ENCODE measurements around the gene HSBP1L1.

Gene HSBP1L1

DNA sequence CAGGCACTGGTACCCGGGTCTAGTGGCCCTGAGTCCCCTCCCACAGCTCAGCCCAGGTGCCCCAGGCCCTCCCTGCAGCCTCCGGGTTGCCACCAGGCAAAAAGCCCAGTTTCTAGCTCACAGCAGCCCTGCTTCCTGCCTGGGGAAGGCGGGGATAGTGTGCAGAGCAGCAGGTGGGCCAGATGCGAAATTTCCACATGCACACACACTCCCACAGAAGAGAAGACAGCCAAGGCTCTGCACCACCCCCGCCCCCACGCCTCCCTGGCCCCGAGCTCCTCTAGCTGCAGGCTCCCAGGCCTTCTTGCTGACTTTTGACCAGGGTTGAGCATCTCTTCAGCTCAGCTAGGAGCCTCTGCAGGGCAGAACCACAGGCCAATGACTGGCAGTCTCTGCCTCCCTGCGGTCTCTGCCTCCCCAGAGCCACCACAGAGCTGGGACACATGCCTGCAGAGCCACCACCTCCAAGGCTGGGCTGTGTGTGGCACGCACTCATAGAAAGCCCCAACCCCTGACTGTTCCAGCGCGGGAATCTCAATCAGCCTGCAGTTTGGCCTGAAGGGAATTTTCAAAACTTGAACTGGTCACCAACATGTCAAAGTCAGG is 20.2 kb upstream of the HSBP1L1 start:
- FAIRE-seq: no peak
- no peak for DNase-seq (ENCODE audit: insufficient read length, low spot score)

GRCh38 chr18:79944746-79945117 is 19.7 kb upstream of the HSBP1L1 start:
- FAIRE-seq (no peak), DNase-seq (ENCODE audit: insufficient read length, low spot score) (no peak)

DNA sequence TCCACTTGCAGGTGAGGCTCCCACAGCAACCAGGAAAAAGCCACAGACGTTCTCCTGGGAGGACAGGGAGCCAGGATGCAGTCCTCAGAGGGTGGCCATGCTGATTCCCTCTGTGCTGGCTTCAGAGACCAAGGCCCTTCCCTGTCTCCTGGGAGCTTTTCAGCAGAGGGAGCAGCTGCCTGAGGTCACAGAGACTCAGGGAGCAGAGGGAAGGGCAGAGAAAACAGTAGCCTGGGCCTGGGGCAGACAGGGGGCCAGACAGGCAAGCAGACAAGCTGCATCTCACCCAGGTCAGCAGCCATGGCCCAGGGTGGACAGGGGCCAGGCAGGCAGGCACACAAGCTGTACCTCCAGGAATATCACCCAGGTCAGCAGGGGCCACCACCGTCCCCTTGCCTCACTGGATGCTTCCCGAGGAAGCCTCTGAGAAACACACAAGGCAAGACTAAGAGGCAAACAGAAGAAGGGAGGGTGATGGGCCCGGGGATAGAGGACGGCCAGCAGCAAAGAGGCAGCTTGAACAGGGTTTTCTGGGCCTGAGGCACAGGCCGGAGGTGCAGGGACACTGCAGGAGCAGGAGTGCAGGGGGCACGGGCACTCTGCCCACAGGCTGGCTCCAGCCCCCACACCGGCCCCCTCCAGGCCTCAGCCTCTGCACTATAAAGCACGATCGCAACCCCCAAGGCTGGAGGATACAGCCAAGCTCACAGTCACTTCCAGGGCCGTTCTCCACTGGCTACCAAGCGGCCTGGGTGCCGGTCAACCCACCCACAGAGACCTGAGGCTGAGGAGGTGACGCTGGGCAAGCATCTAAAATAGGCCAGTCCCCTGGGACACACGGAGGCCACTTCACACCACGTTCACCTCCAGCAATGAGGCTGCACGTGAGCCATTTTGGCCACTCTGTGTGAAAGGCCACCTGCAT is 19.1 kb upstream of the HSBP1L1 start:
- FAIRE-seq (no peak), DNase-seq (ENCODE audit: insufficient read length, low spot score) (no peak)

- no peak for FAIRE-seq
These were observed 17.2 kb upstream of the HSBP1L1 start for GRCh38 chr18:79947054-79947755.

GRCh38 chr18:79947881-79948610 is 16.4 kb upstream of the HSBP1L1 start:
- FAIRE-seq (no peak), DNase-seq (ENCODE audit: insufficient read length, low spot score) (no peak)

More at GRCh38 chr18:79947054-79947755, 17.2 kb upstream of the HSBP1L1 start:
- no peak for DNase-seq (ENCODE audit: insufficient read length, low spot score)

DNA sequence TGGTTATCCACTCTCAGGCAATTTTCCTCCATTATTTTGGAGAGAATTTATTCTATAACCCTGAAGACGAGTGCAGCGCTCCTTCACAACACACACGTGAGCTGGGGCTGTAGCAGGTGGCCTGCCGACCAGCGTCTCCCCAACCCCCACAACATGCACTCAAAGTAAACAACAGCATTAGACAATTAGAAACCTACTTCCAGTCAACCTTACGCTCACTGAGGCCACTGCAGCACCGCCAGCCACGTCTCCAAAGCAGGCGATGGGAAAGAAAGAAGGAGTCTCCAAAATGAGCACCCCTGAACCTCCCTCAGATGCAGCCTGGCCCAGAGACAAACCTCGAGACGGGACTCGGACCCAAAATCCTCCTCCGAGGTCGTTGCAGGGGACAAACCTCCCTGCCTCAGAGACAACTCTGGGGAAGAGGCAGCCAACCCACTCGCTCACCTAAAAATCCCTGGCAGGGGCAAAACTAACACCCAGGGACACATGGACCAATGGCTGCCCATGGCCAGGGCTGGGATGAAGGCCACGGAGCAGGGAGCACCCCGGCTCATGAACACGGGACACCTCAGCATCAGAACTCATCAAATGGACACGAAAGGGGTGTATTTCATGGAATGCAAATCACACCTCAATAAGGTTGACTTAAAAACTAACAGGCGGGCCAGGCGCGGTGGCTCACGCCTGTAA is 15.6 kb upstream of the HSBP1L1 start:
- DNase-seq (ENCODE audit: insufficient read length, low spot score): no peak
- no peak for FAIRE-seq

DNA sequence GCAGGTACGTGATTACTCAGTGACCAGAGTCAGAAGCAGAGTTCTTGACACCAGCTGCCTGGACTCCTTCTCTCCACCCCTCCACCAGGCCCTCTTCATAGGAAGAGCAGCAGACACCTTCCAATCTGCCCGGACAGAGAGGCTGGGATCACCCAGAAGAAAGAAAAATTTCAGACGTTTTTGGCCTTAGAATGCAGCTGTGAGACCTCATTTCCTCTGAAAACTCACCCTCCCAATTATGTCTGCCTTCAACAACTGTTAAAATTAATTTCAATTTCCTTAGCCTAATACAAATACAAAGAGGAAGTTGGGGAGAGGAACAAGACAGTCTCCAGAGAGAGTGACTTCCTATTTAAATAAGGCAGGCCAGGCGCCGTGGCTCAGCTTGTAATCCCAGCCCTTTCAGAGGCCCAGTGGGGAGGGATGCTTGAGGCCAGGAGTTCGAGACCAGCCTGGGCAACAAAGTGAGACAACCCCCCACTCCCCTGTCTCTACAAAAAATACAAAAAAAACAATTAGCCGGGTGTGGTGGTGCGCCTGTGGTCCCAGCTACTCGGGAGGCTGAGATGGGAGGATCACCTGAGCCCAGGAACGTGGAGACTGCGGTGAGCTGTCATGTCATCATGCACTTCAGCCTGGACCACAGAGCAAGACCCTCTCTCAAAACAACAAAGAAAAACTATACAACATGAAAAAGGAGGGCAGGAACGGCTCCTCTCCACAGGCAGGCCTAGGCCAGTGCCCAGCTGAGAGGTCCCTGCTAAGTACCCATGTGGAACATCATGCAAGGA is 14.6 kb upstream of the HSBP1L1 start:
- DNase-seq (ENCODE audit: insufficient read length, low spot score) (no peak), FAIRE-seq (peak; percentile 81)

DNA sequence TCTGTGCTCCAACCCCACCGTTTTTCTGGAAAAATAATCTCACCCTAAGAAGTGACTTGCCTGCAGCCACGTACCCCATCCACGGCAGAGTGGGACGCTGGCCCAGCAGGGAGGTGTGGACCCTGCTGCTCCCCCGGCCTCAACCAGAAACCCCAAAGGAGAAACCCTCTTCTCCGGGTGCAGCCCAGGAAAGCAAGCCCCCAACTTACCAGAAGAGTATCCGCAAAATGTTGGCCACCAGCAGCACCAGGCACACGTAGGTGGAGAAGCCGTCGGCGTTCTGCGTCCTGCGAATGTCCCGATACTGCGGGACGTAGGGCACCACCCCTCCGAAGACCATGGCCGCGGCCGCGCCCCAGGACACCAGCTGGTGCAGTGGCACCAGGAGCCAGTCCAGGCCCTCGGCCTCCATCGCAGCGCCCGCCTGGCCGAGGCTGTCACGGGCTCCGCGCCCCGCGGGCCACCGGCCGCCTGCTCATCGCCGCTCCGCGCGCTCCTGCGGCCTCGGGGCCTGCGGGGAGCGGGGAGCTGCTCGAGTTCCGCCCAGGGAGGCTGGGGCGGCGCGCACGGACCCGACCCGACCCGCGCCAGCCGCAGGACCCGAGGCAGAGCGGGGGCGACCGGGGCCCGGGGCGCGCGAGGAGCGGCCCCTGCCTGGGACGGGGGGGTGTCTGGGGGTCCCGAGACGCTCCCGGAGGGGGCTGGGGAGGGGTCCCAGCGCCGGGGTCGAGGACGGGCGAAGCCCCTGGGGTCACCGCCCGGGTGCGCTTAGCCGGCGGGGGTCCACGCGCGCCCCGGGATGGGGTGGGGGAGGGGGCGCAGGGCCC is 13.7 kb upstream of the HSBP1L1 start:
- DNase-seq (ENCODE audit: insufficient read length, low spot score) (no peak), FAIRE-seq (no peak)

DNA sequence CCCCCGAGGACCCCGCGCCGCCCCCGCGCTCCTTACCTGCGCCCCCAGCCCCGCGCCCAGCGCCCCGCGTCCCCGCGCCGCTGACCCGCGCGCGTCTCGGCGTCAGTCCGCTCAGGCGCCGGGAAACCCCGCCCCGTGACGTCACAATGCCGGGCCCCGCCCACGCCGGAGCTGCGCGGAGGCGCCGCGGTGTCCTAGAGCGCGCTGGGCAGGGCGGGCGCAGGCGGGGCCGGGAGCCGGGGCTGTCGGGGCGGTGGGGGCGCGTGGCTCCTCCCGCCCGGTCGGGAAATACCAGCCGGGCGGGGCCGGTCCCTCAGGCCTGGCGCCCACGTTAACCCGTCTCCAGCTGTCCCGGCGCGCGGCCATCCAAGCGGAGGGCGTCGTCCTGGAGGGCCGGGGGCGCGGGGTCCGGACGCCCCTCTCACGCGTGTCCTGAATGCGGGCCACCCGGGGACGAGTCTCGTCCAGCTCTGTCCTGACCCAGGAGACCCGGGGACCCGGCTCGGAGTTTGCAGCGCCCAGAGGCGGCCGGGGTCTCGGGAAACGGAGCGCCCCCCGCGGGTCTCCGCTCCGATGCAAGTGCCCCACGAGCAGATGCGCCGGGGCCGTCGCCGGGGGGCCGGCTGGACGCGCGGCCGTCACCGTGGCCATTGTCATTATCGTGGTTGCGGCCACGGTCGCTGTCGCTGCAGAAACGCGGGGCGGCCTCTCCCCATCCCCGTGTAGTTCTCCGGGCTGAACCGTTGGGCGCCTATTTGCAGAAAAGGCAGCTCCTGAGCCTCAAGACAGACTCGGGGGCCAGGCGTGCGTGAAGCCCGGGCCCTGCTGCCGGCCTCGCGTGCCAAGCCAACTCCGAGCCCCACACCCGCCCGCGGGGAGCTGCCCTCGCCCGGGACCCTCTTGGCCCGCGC is 12.6 kb upstream of the HSBP1L1 start, which contains the start of gene SLC66A2:
SLC66A2 (minus strand) TSS at position 109 of the 911 bp plus-strand sequence. CDS start 727 bp downstream, outside the sequence.
- FAIRE-seq (peak; percentile 60), DNase-seq (ENCODE audit: insufficient read length, low spot score) (peak; percentile 94)

DNA sequence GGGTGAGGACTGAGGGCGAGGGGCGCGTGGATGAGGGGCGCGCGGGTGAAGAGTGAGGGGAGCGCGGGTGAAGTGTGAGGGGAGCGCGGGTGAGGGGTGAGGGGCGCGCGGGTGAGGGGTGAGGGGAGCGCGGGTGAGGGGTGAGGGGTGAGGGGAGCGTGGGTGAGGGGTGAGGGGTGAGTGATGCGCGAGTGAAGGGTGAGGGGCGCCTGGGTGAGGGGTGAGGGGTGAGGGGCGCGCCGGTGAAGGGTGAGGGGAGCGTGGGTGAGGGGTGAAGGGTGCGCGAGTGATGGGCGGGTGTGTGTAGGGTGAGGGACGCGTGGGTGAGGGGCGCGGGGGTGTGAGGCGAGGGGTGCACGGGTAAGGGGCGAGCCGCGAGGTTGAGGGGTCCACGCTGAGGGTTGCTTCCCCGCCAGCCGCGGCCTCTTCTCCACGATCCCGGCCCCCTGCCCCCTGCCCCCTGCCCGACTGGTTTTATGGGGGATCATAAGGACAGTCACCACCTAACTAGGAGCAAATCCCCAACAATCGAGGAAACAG is 11.9 kb upstream of the HSBP1L1 start:
- no peak for FAIRE-seq
- DNase-seq (ENCODE audit: insufficient read length, low spot score): no peak

DNA sequence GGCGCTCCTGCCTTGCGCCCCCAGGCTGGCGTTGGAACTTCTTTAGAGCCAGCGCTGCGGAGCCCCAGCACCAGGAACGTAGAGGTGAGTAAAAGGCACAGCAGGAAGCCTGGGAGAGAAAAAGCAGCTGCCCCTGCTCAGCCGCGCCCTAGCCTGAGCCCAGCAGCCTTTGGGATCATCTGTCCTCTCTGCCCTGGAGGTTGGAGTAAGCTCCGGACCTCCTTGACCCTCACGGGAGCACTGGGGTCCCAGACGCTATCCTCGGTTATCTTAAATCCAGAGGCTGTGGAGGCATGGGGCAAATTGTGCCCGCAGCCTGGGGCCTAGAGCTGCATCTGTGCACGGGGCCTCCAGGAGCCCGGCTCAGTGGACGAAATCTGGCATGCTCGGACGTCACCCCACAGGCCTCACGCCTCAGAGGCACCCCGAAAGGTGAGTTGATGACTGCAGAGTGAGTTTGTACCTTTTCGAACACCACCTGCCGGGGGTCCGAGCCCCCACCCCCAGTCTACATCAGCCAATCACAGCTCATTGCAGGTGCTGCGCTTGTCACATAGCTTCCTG is 11.4 kb upstream of the HSBP1L1 start:
- DNase-seq (ENCODE audit: insufficient read length, low spot score): no peak
- FAIRE-seq: no peak

- FAIRE-seq: no peak
- DNase-seq (ENCODE audit: insufficient read length, low spot score): no peak
These were observed 10.3 kb upstream of the HSBP1L1 start for GRCh38 chr18:79953971-79954651.

DNA sequence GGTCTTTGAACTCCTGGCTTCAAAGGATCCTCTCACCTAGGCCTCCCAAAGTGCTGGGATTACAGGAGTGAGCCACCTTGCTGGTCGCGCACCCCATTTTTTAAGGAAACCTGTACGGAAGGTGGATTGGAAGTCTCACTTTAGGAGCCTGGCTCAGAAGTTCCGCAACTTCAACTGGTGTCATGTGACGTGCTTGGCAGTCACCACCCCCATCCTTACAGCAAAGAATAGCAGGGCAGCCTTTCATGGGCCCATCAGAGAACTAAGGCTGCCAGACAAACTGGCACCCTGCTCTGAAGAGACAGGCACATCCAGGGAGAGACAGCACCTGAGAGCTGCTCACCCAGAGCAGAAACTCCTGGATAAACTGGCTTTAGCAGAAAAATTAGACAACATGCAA is 9.7 kb upstream of the HSBP1L1 start:
- no peak for FAIRE-seq
- DNase-seq (ENCODE audit: insufficient read length, low spot score): no peak

GRCh38 chr18:79955302-79956075 is 9.0 kb upstream of the HSBP1L1 start:
- DNase-seq (ENCODE audit: insufficient read length, low spot score) (no peak), FAIRE-seq (no peak)

DNA sequence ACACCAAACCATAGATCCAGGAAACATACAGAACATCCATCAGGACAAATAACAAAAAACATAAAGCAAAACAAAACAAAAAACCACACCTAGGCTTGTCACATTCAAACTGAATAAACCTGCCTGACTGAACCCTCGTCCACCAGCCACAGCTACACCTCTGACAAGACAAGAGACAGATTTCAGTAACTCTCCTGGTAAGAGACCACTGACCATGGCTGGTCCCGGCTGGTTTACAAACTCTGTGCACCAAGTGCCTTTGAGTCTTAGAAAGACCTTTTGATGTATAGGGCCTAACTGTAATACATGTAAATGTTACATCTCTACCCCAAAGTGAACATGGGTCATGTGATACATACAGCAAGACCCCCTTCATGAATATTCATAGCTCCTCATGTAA is 8.2 kb upstream of the HSBP1L1 start:
- FAIRE-seq (no peak), DNase-seq (ENCODE audit: insufficient read length, low spot score) (no peak)

GRCh38 chr18:79958981-79959380 is 5.5 kb upstream of the HSBP1L1 start:
- DNase-seq (ENCODE audit: insufficient read length, low spot score) (no peak), FAIRE-seq (no peak)

All from GM19239 (cell line).